ENCODE data around the gene CSRP2.

The CSRP2 gene

DNA sequence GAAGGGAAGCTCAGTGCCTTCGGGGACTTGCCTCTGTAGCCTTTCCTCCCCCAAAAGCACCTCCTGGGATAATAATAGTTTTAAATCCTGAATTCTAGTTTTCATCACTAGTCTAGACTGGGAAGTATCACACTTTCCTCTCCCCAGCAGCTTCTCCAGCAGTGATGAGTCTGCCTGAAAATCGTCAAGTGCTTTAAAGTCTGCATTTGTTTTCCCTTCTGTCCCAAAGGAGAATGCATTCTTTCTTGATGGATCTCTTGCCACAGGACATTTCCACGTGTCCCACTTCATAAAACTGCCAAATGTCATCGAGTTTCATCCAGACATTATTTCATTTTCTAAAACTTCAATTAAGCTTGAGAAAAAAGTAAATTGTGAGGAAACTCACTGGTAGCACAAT lies 15.0 kb downstream of the CSRP2 start:
- in situ Hi-C loops (cut with MboI; ENCODE audit: low sequenced_read_pairs) = no loop called here

- in situ Hi-C loops (cut with MboI; ENCODE audit: low sequenced_read_pairs) = no loop called here
These were observed 15.7 kb downstream of the CSRP2 start for GRCh38 chr12:76863005-76863670.

GRCh38 chr12:76860256-76860655 lies 18.6 kb downstream of the CSRP2 start:
- in situ Hi-C loops (cut with MboI; ENCODE audit: low sequenced_read_pairs) = no loop called here

- in situ Hi-C loops (cut with MboI; ENCODE audit: low sequenced_read_pairs) = no loop called here
These were observed 19.2 kb downstream of the CSRP2 start for GRCh38 chr12:76859611-76860010.

- in situ Hi-C loops (cut with MboI; ENCODE audit: low sequenced_read_pairs) = no loop called here
These were observed 22.7 kb downstream of the CSRP2 start for GRCh38 chr12:76856018-76856644.

DNA sequence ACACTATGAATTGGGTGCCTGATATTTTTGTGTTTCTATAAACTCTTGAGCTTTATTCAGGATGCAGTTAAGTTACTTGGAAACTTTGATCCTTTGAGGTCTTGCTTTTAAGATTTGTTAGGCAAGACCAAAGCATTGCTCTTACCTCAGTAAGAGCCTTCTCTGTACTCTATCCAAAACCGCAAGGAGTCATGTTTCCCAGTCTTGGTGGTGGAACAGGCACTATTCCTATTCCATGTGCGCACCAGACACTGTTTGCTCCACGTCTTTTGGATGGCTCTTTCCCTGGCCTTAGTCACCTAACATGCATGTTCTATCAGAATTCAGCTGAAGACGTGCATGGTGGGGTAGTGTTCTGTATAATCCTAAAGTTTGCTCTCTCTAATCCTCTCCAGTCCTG lies 23.5 kb downstream of the CSRP2 start:
- in situ Hi-C loops (cut with MboI; ENCODE audit: low sequenced_read_pairs) = no loop called here

DNA sequence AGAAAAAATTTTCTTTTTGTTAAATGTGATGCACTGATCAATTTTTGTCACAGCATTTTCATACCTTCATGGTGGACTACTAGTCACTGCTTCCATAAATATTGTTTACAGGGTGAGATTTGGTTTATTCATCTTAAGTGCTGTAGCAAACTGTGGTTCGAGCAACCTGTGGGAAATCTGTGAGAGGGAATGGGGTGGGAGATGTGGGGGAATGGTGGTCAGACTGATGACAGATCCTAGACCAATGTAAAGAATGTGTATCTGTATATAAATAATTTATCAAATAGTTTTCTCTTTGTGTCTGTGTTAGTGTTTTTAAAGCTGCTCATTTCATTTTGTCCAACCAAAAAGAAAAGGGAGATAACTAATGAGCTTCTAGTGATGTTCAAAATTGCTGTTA lies 26.7 kb downstream of the CSRP2 start:
- in situ Hi-C loops (cut with MboI; ENCODE audit: low sequenced_read_pairs) = no loop called here

DNA sequence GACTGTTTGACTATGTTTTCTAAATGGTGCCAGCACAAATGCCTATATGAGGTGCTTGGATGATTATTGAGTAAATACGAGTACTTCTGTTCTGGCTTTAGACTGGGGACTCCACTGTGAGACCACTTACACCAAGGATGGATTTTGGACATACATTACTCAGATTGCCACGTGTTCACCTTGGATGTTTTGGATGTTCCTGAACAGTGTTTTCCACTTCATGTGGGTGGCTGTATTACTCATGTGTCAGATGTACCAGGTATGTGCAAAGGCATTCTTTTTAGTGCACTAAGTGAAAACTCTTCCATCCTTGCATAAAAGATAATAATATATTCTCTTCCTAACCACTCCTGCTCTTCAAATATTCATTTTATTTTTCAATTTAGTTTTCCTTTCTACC lies 30.7 kb downstream of the CSRP2 start:
- in situ Hi-C loops (cut with MboI; ENCODE audit: low sequenced_read_pairs) = no loop called here

DNA sequence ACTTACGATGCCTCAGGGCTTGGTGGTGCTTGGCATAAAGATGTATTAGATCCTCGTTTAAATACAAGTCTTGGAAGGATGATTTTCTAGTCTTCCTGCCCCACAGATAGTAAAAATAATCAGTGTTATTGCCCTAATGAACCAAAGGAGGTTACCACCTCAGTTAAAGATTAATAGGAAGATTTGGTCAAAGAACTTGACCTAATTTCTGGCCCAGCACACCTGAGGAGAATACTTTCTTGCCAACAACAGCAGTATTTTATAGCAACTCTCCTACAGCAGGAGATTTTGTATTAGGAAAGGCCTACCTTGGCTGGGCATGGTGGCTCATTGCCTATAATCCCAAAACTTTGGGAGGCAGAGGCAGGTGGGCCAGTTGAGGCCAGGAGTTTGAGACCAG lies 31.6 kb downstream of the CSRP2 start:
- in situ Hi-C loops (cut with MboI; ENCODE audit: low sequenced_read_pairs) = no loop called here

DNA sequence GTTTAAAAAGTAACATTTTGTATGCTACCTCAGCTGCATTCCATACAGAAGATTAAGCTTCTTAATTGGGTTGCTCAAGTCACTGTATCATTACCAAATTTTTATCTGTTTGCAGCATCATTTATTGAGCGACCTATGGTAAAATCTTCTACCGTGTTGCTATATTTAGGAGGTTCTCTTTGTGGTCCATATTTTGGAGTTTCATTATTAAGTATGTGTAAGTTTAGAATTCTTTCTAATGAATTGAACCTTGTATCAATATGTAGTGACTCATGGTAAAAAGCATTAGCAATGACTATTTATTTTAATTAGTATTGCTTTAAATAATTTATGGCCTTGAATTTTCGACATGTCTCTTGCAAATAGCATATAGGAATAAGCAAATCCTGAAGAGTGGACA lies 42.2 kb downstream of the CSRP2 start:
- in situ Hi-C loops (cut with MboI; ENCODE audit: low sequenced_read_pairs) = no loop called here

DNA sequence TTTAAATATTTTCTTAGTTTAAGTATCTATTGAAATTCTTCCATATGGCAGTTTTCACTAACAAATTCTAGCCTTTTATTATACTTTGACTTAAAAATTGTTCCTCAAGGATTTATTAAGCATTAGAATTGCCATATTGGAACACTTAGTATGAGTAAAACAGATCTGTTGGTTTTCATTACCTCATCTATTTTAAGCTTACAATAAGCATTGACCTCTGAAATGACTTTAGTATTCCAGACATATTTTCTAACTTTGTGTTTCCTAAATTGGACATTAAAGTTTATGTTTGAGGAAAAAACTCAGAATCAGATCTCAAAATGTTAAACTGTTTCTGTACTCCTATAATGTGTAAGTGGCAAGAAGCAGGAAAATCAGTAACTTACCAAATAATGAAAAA lies 48.4 kb downstream of the CSRP2 start:
- in situ Hi-C loops (cut with MboI; ENCODE audit: low sequenced_read_pairs) = no loop called here

- in situ Hi-C loops (cut with MboI; ENCODE audit: low sequenced_read_pairs) = no loop called here
These were observed 57.8 kb downstream of the CSRP2 start for GRCh38 chr12:76820888-76821482.

- in situ Hi-C loops (cut with MboI; ENCODE audit: low sequenced_read_pairs) = no loop called here
These were observed 64.8 kb downstream of the CSRP2 start for GRCh38 chr12:76813972-76814371.

- in situ Hi-C loops (cut with MboI; ENCODE audit: low sequenced_read_pairs) = no loop called here
These were observed 65.6 kb downstream of the CSRP2 start for GRCh38 chr12:76813265-76813664.

DNA sequence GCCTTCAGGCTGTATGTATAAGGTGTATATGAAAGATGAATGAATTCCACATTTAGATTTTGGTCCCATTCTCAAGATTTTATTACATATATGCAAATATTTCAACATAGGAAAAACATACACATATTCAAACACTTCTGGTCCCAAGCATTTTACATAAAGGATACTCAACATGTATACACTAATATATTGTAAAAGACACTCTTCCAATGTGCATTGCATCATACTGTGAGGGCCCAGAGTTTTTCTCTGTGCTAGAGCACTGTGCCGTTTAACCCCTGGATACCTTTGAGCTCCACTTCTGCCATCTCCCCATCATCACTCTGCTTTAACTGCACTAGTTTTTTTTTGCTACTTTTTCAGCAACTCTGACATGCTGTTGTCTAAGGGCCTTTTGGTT lies 66.8 kb downstream of the CSRP2 start:
- in situ Hi-C loops (cut with MboI; ENCODE audit: low sequenced_read_pairs) = no loop called here

- in situ Hi-C loops (cut with MboI; ENCODE audit: low sequenced_read_pairs) = no loop called here
These were observed 68.0 kb downstream of the CSRP2 start for GRCh38 chr12:76810671-76811419.
